Measurements from ENCODE around the gene PLAGL1. TPM values are rescaled to one million over a fixed set of nuclear protein-coding genes. Genes with fewer than 3 reads are reported as not detected.
"Not testable (repeated sequence)": the region's sequence is repeated elsewhere in the genome, so short reads cannot be mapped to it uniquely, and the experiment has no call there.

PLAGL1 gene
- total and polyA plus RNA-seq, 2 experiments from 2014 or later, result 9.0 to 17.2 TPM

- Histone ChIP-seq H3K4me3 (no peak overlapping the region), H3K9me3 (ENCODE audit: low read depth) (no peaks in the 10 kb centered on the region), H3K36me3 (no peaks in the 10 kb centered on the region), H3K4me1 (ENCODE audit: low read depth) (no peaks in the 10 kb centered on the region), H3K27me3 (no peaks in the 10 kb centered on the region), H3K27ac (no peak overlapping the region)
- no peak for DNase-seq (ENCODE audit: low read depth in 1 of 2, low spot score in 1 of 2)
- TF ChIP-seq, protein P1, sequence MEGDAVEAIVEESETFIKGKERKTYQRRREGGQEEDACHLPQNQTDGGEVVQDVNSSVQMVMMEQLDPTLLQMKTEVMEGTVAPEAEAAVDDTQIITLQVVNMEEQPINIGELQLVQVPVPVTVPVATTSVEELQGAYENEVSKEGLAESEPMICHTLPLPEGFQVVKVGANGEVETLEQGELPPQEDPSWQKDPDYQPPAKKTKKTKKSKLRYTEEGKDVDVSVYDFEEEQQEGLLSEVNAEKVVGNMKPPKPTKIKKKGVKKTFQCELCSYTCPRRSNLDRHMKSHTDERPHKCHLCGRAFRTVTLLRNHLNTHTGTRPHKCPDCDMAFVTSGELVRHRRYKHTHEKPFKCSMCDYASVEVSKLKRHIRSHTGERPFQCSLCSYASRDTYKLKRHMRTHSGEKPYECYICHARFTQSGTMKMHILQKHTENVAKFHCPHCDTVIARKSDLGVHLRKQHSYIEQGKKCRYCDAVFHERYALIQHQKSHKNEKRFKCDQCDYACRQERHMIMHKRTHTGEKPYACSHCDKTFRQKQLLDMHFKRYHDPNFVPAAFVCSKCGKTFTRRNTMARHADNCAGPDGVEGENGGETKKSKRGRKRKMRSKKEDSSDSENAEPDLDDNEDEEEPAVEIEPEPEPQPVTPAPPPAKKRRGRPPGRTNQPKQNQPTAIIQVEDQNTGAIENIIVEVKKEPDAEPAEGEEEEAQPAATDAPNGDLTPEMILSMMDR (IDR thresholded peaks at IDR 0.05; ENCODE audit: low read depth, low read length), result no peak
Observed at GRCh38 chr6:143934331-143934730, 73.7 kb downstream of the PLAGL1 start.

- no peaks in the 10 kb centered on the region for H3K27me3 ChIP-seq
- DNase-seq (ENCODE audit: low read depth in 1 of 2, low spot score in 1 of 2), result no peak
- H3K27ac ChIP-seq, result no peak overlapping the region
- no peak overlapping the region for H3K4me3 ChIP-seq
- no peaks in the 10 kb centered on the region for H3K4me1 ChIP-seq (ENCODE audit: low read depth)
- TF ChIP-seq, protein P1 (IDR thresholded peaks at IDR 0.05; ENCODE audit: low read depth, low read length), result no peak
- no peaks in the 10 kb centered on the region for H3K36me3 ChIP-seq
- H3K9me3 ChIP-seq (ENCODE audit: low read depth), result no peaks in the 10 kb centered on the region
Observed at GRCh38 chr6:143929975-143930374, 78.1 kb downstream of the PLAGL1 start.

DNA sequence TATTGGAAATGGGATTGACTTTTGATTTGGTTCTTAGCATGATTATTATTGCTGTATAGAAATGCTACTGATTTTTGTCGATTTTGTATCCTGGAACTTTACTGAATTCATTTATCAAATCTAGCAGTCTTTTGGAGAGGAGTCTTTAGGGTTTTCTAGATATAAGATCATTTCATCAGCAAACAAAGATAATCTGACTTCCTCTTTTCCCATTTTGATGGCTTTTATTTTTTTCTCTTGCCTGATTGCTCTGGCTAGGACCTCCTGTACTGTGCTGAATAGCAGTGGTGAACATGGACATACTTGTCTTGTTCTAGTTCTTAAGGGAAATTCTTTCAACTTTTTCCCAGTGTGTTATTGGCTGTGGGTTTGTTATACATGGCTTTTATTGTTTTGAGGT, 79.2 kb downstream of the PLAGL1 start:
- no peak overlapping the region for H3K4me3 ChIP-seq
- H3K36me3 ChIP-seq, result no peaks in the 10 kb centered on the region
- DNase-seq (ENCODE audit: low read depth in 1 of 2, low spot score in 1 of 2), result no peak
- H3K4me1 ChIP-seq (ENCODE audit: low read depth), result no peaks in the 10 kb centered on the region
- no peaks in the 10 kb centered on the region for H3K9me3 ChIP-seq (ENCODE audit: low read depth)
- TF ChIP-seq, protein P1 (IDR thresholded peaks at IDR 0.05; ENCODE audit: low read depth, low read length), result no peak
- H3K27ac ChIP-seq, result no peak overlapping the region
- no peaks in the 10 kb centered on the region for H3K27me3 ChIP-seq

- not testable (repeated sequence) for H3K36me3 ChIP-seq; H3K4me3 ChIP-seq; H3K9me3 ChIP-seq (ENCODE audit: low read depth); H3K27ac ChIP-seq; H3K4me1 ChIP-seq (ENCODE audit: low read depth); H3K27me3 ChIP-seq; DNase-seq (ENCODE audit: low read depth in 1 of 2, low spot score in 1 of 2)
Observed at GRCh38 chr6:143917026-143917425, 91.0 kb downstream of the PLAGL1 start.

DNA sequence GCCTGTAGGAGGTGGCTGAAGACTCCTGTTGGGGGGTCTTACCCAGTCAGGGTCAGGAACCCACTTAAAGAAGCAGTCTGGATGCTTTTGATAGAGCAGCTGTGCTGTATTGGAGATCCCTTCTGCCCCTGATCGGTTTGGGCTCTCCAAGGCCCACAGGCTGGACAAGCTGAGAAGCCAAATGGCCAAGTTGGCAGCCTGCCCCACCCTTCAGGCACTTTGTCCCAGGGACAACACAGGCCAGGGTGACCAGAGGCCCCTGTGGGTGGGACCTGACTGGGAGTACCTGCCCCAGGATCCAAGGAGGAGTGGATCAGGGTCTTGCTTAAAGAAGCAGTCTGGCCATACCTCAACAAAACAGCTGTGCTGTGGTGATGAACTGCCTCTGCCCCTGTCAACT, 95.4 kb downstream of the PLAGL1 start:
- Histone ChIP-seq H3K27me3 (no peaks in the 10 kb centered on the region), H3K36me3 (no peaks in the 10 kb centered on the region), H3K4me3 (no peak overlapping the region), H3K27ac (no peak overlapping the region), H3K4me1 (ENCODE audit: low read depth) (no peaks in the 10 kb centered on the region), H3K9me3 (ENCODE audit: low read depth) (no peaks in the 10 kb centered on the region)
- TF ChIP-seq, protein P1 (IDR thresholded peaks at IDR 0.05; ENCODE audit: low read depth, low read length), result no peak
- DNase-seq (ENCODE audit: low read depth in 1 of 2, low spot score in 1 of 2), result no peak

DNA sequence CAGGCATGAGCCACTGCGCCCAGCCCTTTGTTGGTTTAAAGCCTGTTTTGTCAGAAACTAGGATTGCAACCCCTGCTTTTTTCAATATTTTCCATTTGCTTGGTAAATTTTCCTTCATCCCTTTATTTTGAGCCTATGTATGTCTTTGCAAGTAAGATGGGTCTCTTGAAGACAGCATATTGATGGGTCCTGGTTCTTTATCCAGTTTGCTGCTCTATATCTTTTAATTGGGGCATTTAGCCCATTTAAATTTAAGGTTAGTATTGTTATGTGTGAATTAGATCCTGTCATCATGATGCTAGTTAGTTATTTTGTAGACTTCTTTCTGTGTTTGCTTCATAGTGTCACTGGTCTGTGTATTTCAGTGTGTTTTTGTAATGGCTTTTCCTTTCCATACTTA, 97.0 kb downstream of the PLAGL1 start:
- no peak overlapping the region for H3K27ac ChIP-seq
- no peak overlapping the region for H3K4me3 ChIP-seq
- H3K27me3 ChIP-seq, result no peaks in the 10 kb centered on the region
- TF ChIP-seq, protein P1 (IDR thresholded peaks at IDR 0.05; ENCODE audit: low read depth, low read length), result no peak
- H3K36me3 ChIP-seq, result no peaks in the 10 kb centered on the region
- H3K9me3 ChIP-seq (ENCODE audit: low read depth), result no peaks in the 10 kb centered on the region
- H3K4me1 ChIP-seq (ENCODE audit: low read depth), result no peaks in the 10 kb centered on the region
- DNase-seq (ENCODE audit: low read depth in 1 of 2, low spot score in 1 of 2), result no peak
